HL-60 (cell line): ENCODE measurements around the gene DTD1.

Experiments used
- DNase-seq, 2 experiments: peaks; one replicate each; pipeline ENCODE4 v3.0.0-alpha.2; 2010 to 2020; ENCODE audit warnings: low read depth in 1 of 2, low spot score in 1 of 2
- H3K27ac ChIP-seq: fragments of 250-450 bp; sonication (Bioruptor Pico); replicated peaks from 2 replicates; pipeline ENCODE4 v1.5.1; 2020; ENCODE audit warnings: mild to moderate bottlenecking, moderate library complexity
- H3K27me3 ChIP-seq: fragments of 250-450 bp; sonication (Bioruptor Pico); 2 replicates; pipeline ENCODE4 v1.5.1; 2021; ENCODE audit warnings: mild to moderate bottlenecking, moderate library complexity; ENCODE audit not compliant: insufficient read depth, poor library complexity, severe bottlenecking
- H3K4me3 ChIP-seq: replicated peaks from 2 replicates; pipeline ENCODE4 v1.5.1; 2011; ENCODE audit warnings: mild to moderate bottlenecking, control low read depth, low read length; ENCODE audit not compliant: insufficient read depth
- GABPA ChIP-seq: IDR thresholded peaks from 2 replicates; pipeline ENCODE4 v1.6.1; 2012; ENCODE audit warnings: low read depth
- POLR2AphosphoS5 ChIP-seq: IDR thresholded peaks from 2 replicates; pipeline ENCODE4 v1.6.1; 2012; ENCODE audit warnings: low read depth
- SPI1 ChIP-seq: IDR thresholded peaks from 2 replicates; pipeline ENCODE4 v1.6.1; 2012; ENCODE audit warnings: low read depth, mild to moderate bottlenecking, borderline replicate concordance
- TF ChIP-seq, protein P1 (sequence below): IDR thresholded peaks from 2 replicates; pipeline ENCODE4 v1.6.1; 2012; ENCODE audit warnings: low read depth; ENCODE audit not compliant: insufficient replicate concordance
- TF ChIP-seq, protein P2 (sequence below): IDR thresholded peaks from one replicate; pipeline ENCODE4 v1.5.1; 2011; ENCODE audit warnings: low read length, control low read depth, inconsistent platforms; ENCODE audit not compliant: insufficient read depth

The DTD1 gene

DNA sequence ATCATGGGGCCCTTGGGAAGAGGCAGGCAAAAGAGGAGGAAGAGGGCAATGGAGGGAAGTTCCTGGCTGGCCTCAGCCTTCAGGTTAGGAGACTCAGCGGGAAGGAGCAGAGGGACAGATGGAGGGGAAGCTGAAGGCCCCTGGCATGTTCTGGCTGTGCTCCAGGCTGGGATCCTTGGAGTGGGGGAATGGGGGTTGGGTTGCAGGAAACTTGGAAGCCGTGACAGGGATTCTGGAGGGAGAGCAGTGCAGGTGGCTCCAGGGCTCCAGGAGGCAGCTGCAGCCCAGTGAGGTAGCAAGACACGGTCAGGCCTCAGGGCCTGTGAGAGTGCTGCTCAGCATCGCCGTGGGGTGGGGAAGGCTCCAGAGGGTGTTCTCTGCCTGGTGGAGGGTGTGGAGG lies 161.1 kb downstream of the DTD1 start:
- DNase-seq = no peak
- TF ChIP-seq SPI1 (no peak), POLR2AphosphoS5 (no peak), GABPA (no peak)
- TF ChIP-seq, protein P1, sequence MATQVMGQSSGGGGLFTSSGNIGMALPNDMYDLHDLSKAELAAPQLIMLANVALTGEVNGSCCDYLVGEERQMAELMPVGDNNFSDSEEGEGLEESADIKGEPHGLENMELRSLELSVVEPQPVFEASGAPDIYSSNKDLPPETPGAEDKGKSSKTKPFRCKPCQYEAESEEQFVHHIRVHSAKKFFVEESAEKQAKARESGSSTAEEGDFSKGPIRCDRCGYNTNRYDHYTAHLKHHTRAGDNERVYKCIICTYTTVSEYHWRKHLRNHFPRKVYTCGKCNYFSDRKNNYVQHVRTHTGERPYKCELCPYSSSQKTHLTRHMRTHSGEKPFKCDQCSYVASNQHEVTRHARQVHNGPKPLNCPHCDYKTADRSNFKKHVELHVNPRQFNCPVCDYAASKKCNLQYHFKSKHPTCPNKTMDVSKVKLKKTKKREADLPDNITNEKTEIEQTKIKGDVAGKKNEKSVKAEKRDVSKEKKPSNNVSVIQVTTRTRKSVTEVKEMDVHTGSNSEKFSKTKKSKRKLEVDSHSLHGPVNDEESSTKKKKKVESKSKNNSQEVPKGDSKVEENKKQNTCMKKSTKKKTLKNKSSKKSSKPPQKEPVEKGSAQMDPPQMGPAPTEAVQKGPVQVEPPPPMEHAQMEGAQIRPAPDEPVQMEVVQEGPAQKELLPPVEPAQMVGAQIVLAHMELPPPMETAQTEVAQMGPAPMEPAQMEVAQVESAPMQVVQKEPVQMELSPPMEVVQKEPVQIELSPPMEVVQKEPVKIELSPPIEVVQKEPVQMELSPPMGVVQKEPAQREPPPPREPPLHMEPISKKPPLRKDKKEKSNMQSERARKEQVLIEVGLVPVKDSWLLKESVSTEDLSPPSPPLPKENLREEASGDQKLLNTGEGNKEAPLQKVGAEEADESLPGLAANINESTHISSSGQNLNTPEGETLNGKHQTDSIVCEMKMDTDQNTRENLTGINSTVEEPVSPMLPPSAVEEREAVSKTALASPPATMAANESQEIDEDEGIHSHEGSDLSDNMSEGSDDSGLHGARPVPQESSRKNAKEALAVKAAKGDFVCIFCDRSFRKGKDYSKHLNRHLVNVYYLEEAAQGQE = no peak
- TF ChIP-seq, protein P2, sequence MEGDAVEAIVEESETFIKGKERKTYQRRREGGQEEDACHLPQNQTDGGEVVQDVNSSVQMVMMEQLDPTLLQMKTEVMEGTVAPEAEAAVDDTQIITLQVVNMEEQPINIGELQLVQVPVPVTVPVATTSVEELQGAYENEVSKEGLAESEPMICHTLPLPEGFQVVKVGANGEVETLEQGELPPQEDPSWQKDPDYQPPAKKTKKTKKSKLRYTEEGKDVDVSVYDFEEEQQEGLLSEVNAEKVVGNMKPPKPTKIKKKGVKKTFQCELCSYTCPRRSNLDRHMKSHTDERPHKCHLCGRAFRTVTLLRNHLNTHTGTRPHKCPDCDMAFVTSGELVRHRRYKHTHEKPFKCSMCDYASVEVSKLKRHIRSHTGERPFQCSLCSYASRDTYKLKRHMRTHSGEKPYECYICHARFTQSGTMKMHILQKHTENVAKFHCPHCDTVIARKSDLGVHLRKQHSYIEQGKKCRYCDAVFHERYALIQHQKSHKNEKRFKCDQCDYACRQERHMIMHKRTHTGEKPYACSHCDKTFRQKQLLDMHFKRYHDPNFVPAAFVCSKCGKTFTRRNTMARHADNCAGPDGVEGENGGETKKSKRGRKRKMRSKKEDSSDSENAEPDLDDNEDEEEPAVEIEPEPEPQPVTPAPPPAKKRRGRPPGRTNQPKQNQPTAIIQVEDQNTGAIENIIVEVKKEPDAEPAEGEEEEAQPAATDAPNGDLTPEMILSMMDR = no peak
- H3K27ac ChIP-seq = no peak overlapping the region
- no peak overlapping the region for H3K4me3 ChIP-seq
- no peaks in the 10 kb centered on the region for H3K27me3 ChIP-seq

DNA sequence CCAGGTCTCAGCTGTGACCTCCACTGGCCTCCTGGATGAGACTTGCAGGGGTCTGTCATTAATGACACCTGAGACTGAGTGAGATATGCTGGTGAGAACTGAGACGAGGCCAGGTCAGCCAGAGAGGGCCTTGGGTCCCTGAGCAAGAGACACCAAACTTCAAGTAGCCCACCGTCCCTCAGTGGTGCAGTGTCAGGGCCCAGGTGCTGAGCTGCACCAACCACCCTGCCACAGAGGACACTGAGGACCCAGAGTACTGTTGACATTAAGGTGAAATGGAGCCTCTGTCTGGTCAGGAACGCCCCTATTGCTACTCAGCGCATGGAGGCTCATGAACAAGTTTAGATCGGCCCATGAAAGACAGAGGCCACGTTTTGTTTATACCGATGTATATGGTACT lies 161.7 kb downstream of the DTD1 start:
- no peak for TF ChIP-seq POLR2AphosphoS5
- TF ChIP-seq, protein P1 = no peak
- TF ChIP-seq, protein P2 = no peak
- no peak for TF ChIP-seq GABPA
- no peak for TF ChIP-seq SPI1
- no peak overlapping the region for H3K4me3 ChIP-seq
- H3K27ac ChIP-seq = no peak overlapping the region
- no peaks in the 10 kb centered on the region for H3K27me3 ChIP-seq
- DNase-seq = no peak

DNA sequence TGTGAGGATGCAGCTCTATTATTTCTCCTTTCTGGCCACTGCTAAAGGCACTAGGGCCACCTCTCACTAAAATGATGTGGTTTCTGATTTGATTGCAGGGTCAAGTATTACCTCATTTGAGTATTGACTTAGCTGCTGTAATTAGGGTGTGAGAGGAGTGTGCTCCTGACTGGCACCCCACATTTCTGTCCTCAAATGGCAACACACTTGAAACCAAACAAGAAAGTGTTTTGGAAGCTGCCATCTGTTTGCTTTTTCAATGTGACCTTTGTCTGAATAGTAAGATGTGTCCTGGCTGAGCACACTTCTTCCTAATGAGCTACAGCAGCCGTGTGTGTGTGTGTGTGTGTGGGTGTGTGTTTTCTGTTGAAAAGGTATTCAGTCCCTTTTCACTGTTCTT lies 162.9 kb downstream of the DTD1 start:
- no peak for DNase-seq
- TF ChIP-seq SPI1 = no peak
- TF ChIP-seq POLR2AphosphoS5 = no peak
- TF ChIP-seq, protein P2 = no peak
- TF ChIP-seq, protein P1 = no peak
- TF ChIP-seq GABPA = no peak
- Histone ChIP-seq H3K27me3 (no peaks in the 10 kb centered on the region), H3K4me3 (no peak overlapping the region), H3K27ac (no peak overlapping the region)
